Lung (tissue), 12 donors: Measurements from ENCODE around the gene PLA2G15. TPM values are rescaled to one million over a fixed set of nuclear protein-coding genes. Genes with fewer than 3 reads are reported as not detected.

Source experiments
- ATAC-seq: fragments of 200-7000 bp; cut with Tn5 transposase; one replicate; pipeline ENCODE4 v1.9.1; 2020; ENCODE audit warnings: moderate number of reproducible peaks; ENCODE audit not compliant: insufficient read depth, low FRiP score
- DNase-seq, 3 donors: peaks; one replicate each; pipeline ENCODE4 v3.0.0-alpha.2; 2013 to 2017
- H3K27ac ChIP-seq, 2 donors: one replicate each; pipeline ENCODE4 v1.5.1; 2013; ENCODE audit warnings: mild to moderate bottlenecking in 2 of 2, moderate library complexity in 2 of 2, control low read depth in 1 of 2, inconsistent platforms in 1 of 2, low read depth in 1 of 2, low read length in 1 of 2
- H3K27me3 ChIP-seq, 3 donors: one replicate each; pipeline ENCODE4 v1.5.1; 2013; ENCODE audit warnings: low read length in 2 of 3; ENCODE audit not compliant: control insufficient read depth in 3 of 3, insufficient read depth in 3 of 3
- H3K36me3 ChIP-seq, 4 donors: one replicate each; pipeline ENCODE4 v1.5.1; 2013; ENCODE audit warnings: low read length in 4 of 4, mild to moderate bottlenecking in 1 of 4, moderate library complexity in 1 of 4; ENCODE audit not compliant: control insufficient read depth in 4 of 4, insufficient read depth in 4 of 4
- H3K4me1 ChIP-seq, 5 donors: one replicate each; pipeline ENCODE4 v1.5.1; 2013; ENCODE audit warnings: low read length in 5 of 5, mild to moderate bottlenecking in 2 of 5, moderate library complexity in 1 of 5; ENCODE audit not compliant: control insufficient read depth in 5 of 5, insufficient read depth in 5 of 5
- H3K4me3 ChIP-seq: one replicate; pipeline ENCODE4 v1.5.1; 2013; ENCODE audit warnings: mild to moderate bottlenecking, control low read depth, moderate library complexity
- H3K9ac ChIP-seq, 2 donors: one replicate each; pipeline ENCODE4 v1.5.1; 2013; ENCODE audit warnings: low read length in 2 of 2, control low read depth in 1 of 2; ENCODE audit not compliant: insufficient read depth in 1 of 2
- H3K9me3 ChIP-seq, 4 donors: one replicate each; pipeline ENCODE4 v1.5.1; 2013; ENCODE audit warnings: low read length in 3 of 4, mild to moderate bottlenecking in 1 of 4, moderate library complexity in 1 of 4; ENCODE audit not compliant: control insufficient read depth in 4 of 4, insufficient read depth in 3 of 4
- CTCF ChIP-seq: IDR thresholded peaks from 2 replicates; pipeline ENCODE4 v1.5.1; 2012; ENCODE audit warnings: mild to moderate bottlenecking; ENCODE audit errors: control extremely low read depth, extremely low read depth
- WGBS, 2 donors: extraction: QIAGEN DNeasy Blood & Tissue Kit; methylation state at CpG; one replicate each; pipeline ENCODE4 v1.1.7; 2013; 5-methylcytosine and 5-hydroxymethylcytosine counted together
- polyA plus RNA-seq, 2 donors: library from polyadenylated mRNA; stranded (reverse); fragments of 200-250 nt; gene quantifications; one replicate each; pipeline ENCODE4 v1.2.1, GENCODE V29; 2013
- total RNA-seq, 2 donors: library from RNA; depleted of rRNA in 1 of 2; stranded (reverse); fragments of >200 nt in 1 of 2; gene quantifications; one replicate each; pipeline ENCODE4 v1.2.1, GENCODE V29; 2014 to 2021
- donor health status: control.
- donor health status: control.
- donor health status: Bipolar disorder and iron deficiency.
- donor health status: healthy.
- donor health status: DM: yes; HTN: yes; CAD: no.

The PLA2G15 gene
- total and polyA plus RNA-seq, 4 donors = 11.0 to 42.4 (median 19.6) TPM

- Histone ChIP-seq H3K4me3 (no peak overlapping the region), H3K9me3 (peaks cover 0 to 2% (median 0%) of the 10 kb centered on the region in 4 donors), H3K27ac (peak overlapping the region; percentile 37 to 87), H3K27me3 (no peaks in the 10 kb centered on the region), H3K9ac (no peak overlapping the region), H3K36me3 (peaks cover 0 to 21% (median 0%) of the 10 kb centered on the region in 4 donors), H3K4me1 (peaks cover 3 to 17% (median 10%) of the 10 kb centered on the region in 5 donors)
- TF ChIP-seq CTCF = no peak
- ATAC-seq (no peak), DNase-seq (no peak)
- WGBS, 2 donors = 75 to 98% methylated on average over 4 of the region's 4 CpGs
Observed at GRCh38 chr16:68247932-68248331, 2.8 kb downstream of the PLA2G15 start.

GRCh38 chr16:68249371-68249770, 4.2 kb downstream of the PLA2G15 start:
- H3K4me1 ChIP-seq = peaks cover under 1 to 14% (median 7%) of the 10 kb centered on the region in 5 donors
- H3K27ac ChIP-seq = peak overlapping the region in 1 of 2 donors; percentile 13
- DNase-seq = no peak
- peaks cover 0 to 2% (median 0%) of the 10 kb centered on the region in 4 donors for H3K9me3 ChIP-seq
- H3K27me3 ChIP-seq = no peaks in the 10 kb centered on the region
- no peak overlapping the region for H3K9ac ChIP-seq
- no peak for TF ChIP-seq CTCF
- no peak overlapping the region for H3K4me3 ChIP-seq
- H3K36me3 ChIP-seq = peaks cover 0 to 31% (median 0%) of the 10 kb centered on the region in 4 donors
- WGBS, 2 donors = 91 to 96% methylated on average over 4 of the region's 4 CpGs
- no peak for ATAC-seq

GRCh38 chr16:68250951-68251350, 5.8 kb downstream of the PLA2G15 start:
- DNase-seq = no peak
- Histone ChIP-seq H3K9me3 (no peaks in the 10 kb centered on the region), H3K4me3 (no peak overlapping the region), H3K27ac (peak overlapping the region in 1 of 2 donors; percentile 94), H3K4me1 (peaks cover 0 to 9% (median 1%) of the 10 kb centered on the region in 5 donors), H3K36me3 (peaks cover 0 to 45% (median 6%) of the 10 kb centered on the region in 4 donors), H3K27me3 (no peaks in the 10 kb centered on the region), H3K9ac (no peak overlapping the region)
- no peak for ATAC-seq
- 78 to 90% methylated on average over 6 of the region's 6 CpGs for WGBS, 2 donors
- no peak for TF ChIP-seq CTCF

GRCh38 chr16:68251832-68252231, 6.7 kb downstream of the PLA2G15 start:
- Histone ChIP-seq H3K9ac (no peak overlapping the region), H3K4me3 (no peak overlapping the region), H3K27ac (peak overlapping the region in 1 of 2 donors; percentile 96), H3K27me3 (no peaks in the 10 kb centered on the region), H3K36me3 (peaks cover 0 to 45% (median 7%) of the 10 kb centered on the region in 4 donors), H3K9me3 (no peaks in the 10 kb centered on the region), H3K4me1 (peaks cover 0 to 2% (median 0%) of the 10 kb centered on the region in 5 donors)
- no peak for TF ChIP-seq CTCF
- no peak for ATAC-seq
- 88 to 89% methylated on average over 5 of the region's 5 CpGs for WGBS, 2 donors
- no peak for DNase-seq
